ENCODE results near the gene GRID1. TPM values are rescaled to one million over a fixed set of nuclear protein-coding genes. Genes with fewer than 3 reads are reported as not detected.

The GRID1 gene
- total and polyA plus RNA-seq, 9 of the 15 experiments (the other 6 are each of a cell fraction or from before 2014, with no cell fraction given): 0.01 to 7.2 (median 1.2) TPM

DNA sequence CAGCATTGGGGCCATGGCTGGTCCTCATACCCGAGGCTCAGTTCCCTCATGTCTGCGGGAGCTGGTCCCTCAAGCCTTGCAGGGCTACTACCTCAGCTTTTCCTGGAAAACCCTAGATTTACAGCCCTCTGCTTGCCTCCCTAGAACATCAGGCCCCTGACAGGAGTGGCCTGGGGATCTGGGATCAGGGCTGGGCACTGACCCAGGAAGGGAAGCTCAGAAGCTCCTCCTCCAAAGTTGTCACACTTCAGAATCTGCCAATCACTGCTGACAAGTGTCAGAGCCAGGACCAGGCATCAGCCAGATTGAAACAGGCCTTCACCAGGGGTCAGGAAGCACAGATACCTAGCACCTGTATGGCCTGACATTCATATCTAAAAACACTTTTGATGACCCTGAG, 115.2 kb downstream of the GRID1 start:
- TF ChIP-seq RFX7 (CRISPR knock-in tag; IDR thresholded peaks at IDR 0.05) (no peak), ZEB2 (IDR thresholded peaks at IDR 0.05) (no peak), BCL6 (CRISPR knock-in tag; IDR thresholded peaks at IDR 0.05) (no peak), NRF1 (conservative IDR thresholded peaks at IDR 0.05 in 1 of 2, IDR thresholded peaks at IDR 0.05 in 1 of 2) (no peak)
- TF ChIP-seq, protein P1, sequence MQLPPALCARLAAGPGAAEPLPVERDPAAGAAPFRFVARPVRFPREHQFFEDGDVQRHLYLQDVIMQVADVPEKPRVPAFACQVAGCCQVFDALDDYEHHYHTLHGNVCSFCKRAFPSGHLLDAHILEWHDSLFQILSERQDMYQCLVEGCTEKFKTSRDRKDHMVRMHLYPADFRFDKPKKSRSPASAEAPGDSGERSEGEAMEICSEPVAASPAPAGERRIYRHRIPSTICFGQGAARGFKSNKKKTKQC (CRISPR knock-in tag; IDR thresholded peaks at IDR 0.05): no peak
- TF ChIP-seq, protein P2, sequence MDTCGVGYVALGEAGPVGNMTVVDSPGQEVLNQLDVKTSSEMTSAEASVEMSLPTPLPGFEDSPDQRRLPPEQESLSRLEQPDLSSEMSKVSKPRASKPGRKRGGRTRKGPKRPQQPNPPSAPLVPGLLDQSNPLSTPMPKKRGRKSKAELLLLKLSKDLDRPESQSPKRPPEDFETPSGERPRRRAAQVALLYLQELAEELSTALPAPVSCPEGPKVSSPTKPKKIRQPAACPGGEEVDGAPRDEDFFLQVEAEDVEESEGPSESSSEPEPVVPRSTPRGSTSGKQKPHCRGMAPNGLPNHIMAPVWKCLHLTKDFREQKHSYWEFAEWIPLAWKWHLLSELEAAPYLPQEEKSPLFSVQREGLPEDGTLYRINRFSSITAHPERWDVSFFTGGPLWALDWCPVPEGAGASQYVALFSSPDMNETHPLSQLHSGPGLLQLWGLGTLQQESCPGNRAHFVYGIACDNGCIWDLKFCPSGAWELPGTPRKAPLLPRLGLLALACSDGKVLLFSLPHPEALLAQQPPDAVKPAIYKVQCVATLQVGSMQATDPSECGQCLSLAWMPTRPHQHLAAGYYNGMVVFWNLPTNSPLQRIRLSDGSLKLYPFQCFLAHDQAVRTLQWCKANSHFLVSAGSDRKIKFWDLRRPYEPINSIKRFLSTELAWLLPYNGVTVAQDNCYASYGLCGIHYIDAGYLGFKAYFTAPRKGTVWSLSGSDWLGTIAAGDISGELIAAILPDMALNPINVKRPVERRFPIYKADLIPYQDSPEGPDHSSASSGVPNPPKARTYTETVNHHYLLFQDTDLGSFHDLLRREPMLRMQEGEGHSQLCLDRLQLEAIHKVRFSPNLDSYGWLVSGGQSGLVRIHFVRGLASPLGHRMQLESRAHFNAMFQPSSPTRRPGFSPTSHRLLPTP (IDR thresholded peaks at IDR 0.05; ENCODE audit: borderline replicate concordance, extremely low read depth, insufficient read length): no peak
- Histone ChIP-seq H3K79me2 (ENCODE audit: control insufficient read depth, insufficient read depth, low read length) (no peaks in the 10 kb centered on the region), H2AFZ (ENCODE audit: low read depth, low read length) (no peak overlapping the region), H3K9me3 (replicated peaks; ENCODE audit: control insufficient read depth, insufficient read depth, low read depth, low read length) (no peaks in the 10 kb centered on the region), H3K4me1 (replicated peaks in 1 of 2; ENCODE audit: control insufficient read depth in 2 of 2, insufficient read depth in 2 of 2, low read length in 2 of 2) (no peaks in the 10 kb centered on the region), H3K27me3 (ENCODE audit: control insufficient read depth in 2 of 2, insufficient read depth in 2 of 2, low read length in 2 of 2) (no peaks in the 10 kb centered on the region), H3K36me3 (ENCODE audit: control insufficient read depth, insufficient read depth, low read length) (no peaks in the 10 kb centered on the region), H3K4me3 (no peak overlapping the region), H4K20me1 (replicated peaks; ENCODE audit: control insufficient read depth, insufficient read depth, low read length) (no peaks in the 10 kb centered on the region), H3K27ac (ENCODE audit: extremely low read depth, low read depth, low read length) (no peak overlapping the region), H3K9me1 (ENCODE audit: control insufficient read depth, insufficient read depth, low read length) (no peaks in the 10 kb centered on the region), H3K9ac (ENCODE audit: insufficient read depth in 1 of 2, low read depth in 2 of 2, low read length in 2 of 2) (no peak overlapping the region), H3K4me2 (ENCODE audit: insufficient read depth, low read length) (no peak overlapping the region)
- no peak for ATAC-seq
- intact Hi-C loops (cut with micrococcal nuclease) (no loop called here), in situ Hi-C loops (cut with MboI) (no loop called here)
- BruUV-seq (replicated peaks): no TSS peak
- DNase-seq (ENCODE audit: extremely low read depth in 1 of 4, low spot score in 3 of 4): no peak
- POLR2A ChIA-PET: interaction anchor here (0.5 kb wide), 1 partner anchor 394 kb away, joined by 3 read pairs; no protein-coding TSS in a partner anchor
- no peak for FAIRE-seq
- CTCF ChIA-PET (ENCODE audit: low intra/inter-chr PET ratio): no interaction called here
- WGBS (ENCODE audit: insufficient coverage, low coverage, missing lambda C conversion rate): 7% methylated on average over 2 of the region's 2 CpGs
